Middle frontal gyrus (tissue), 1 donor: Measurements from ENCODE around the gene ARMC8.
A peak's percentile ranks its signal among the peaks of the same experiment; 100 is the strongest.

Source experiments
- DNase-seq: peaks from one replicate; pipeline ENCODE4 v3.0.0-alpha.2; 2015; ENCODE audit warnings: low spot score; ENCODE audit errors: extremely low spot score

ARMC8 gene

GRCh38 chr3:138303474-138303873 is 116.4 kb downstream of the ARMC8 start:
- no peak for DNase-seq

- no peak for DNase-seq
Observed at GRCh38 chr3:138307899-138308298, 120.8 kb downstream of the ARMC8 start.

DNA sequence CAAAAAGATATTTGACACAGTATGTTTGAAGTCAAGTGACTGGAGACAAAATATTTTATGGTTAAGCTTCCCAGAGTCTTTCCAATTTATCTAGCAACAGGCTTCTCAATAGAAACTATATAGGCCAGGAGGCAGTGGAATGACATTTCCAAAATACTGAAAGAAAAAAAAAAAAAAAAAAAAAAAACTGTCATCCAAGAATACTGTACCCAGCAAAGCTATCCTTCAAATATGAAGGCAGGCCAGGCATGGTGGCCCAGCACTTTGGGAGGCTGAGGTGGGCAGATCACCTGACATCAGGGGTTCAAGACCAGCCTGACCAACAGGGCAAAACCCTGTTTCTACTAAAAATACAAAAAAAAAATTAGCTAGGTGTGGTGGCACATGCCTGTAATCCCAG is 121.7 kb downstream of the ARMC8 start:
- no peak for DNase-seq

DNA sequence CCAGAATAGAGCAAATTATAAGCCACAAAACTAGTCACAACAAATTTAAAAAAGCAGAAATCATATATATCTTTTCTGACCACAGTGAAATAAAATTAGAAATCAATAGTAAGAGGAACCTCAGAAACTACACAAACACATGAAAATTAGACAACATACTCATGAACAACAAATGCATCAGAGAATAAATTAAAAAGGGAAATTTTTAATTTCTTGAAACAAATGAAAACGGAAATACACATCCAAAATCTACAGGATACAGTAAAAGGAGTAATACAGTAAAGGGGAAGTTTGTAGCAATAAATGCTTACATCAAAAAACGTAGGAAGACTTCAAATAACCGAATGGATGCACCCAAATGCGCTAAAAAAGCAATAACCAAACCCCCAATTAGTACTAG is 123.4 kb downstream of the ARMC8 start:
- no peak for DNase-seq

DNA sequence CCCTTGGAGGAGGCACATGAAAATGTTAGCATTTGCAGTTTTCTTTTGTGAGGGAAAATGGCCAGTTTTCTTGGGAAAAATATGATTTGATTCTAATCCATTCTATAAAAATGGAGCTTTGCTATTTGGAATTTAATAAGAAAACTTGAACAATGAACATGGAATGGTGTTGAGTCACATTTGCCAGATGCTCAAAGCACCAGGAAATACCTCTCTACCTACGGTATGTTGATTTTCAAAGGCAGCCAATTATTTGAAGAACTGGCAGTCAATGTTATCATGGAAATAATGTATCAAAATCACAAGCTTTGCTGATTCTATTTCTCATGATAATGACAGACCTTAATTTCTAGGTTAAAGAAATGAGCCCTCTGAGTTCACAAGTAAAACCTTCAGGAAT is 127.7 kb downstream of the ARMC8 start:
- DNase-seq, result no peak

GRCh38 chr3:138317687-138318086 is 130.6 kb downstream of the ARMC8 start:
- no peak for DNase-seq

DNA sequence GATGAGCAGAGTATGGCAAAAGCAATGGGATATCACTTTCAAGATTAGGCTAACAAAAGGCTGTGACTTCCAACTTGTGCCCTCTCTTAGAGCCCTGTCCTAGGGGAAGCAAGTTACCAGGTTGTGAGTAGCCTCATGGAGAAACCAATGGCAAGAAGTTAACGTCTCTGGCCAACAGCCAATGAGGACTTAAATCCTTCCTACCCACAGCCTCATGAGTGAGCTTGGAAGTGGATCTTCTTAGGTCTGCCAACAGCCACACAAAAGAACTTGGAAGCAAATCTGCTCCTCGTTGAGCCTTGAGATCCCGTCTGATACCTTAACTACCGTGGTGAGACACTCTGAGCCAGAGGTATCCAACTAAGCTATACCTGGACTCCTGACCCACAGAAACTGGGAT is 136.9 kb downstream of the ARMC8 start:
- no peak for DNase-seq

- DNase-seq, result no peak
Observed at GRCh38 chr3:138325990-138326389, 138.9 kb downstream of the ARMC8 start.

GRCh38 chr3:138326866-138327595 is 139.9 kb downstream of the ARMC8 start:
- DNase-seq, result no peak

GRCh38 chr3:138327831-138328230 is 140.7 kb downstream of the ARMC8 start:
- no peak for DNase-seq

DNA sequence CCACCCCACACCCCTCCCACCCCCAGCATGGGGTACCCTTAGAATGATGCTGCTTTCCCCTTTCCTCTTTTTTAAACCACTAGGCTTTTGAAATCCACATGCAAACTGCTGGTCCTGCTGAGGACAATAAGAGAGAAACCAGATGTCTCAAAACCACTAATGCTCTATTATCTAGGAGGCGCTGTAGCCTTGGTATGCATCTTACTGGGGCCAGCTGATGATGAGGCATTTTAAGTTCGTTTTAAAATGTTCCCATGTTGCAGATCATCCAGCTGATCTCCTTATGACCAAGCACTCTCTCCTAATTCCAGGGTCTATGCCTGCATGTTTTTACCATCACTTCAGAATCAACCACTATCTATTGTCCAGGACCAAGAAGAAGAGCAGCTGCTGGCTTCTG is 141.2 kb downstream of the ARMC8 start:
- DNase-seq, result no peak

DNA sequence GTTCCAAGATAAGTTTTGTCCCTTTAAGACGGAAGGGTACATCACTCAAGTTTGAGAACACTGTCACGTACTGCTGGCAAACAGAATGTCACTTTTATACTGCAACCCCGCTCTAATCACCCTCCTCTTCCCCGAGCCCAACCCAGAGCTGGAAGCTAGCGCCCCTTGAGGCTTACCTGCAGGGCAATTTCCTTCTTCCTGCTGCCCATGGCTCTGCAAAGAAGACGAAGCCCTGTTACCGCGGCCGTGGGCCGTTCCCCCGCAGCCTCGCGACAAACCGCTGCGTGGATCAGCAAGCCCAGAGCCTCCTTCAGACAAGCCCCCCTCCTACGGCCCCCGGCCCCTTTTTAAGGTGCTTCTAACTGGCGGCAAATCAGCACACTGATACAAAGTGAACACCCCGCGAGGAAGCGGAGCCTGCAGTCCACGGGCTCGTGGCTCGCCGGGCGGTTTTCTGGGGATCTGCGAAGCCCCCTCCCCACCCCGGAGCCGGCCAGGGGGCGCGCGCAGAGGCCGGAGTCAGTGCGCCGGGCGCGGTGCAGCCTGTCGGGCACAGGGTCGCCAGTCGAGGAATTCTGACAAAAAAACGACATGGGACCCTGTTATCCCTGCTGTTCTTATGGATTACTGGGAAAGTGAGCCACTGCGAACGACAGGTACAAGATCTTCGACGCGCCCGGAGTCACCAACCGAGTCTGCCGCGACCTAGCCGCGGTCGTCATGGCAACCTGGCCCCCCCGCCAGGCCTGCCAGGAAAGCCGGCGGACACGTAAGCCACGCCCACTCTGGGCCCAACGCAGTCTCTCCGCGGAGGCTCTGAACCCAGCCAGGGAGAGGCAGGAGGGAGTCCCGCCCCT is 142.3 kb downstream of the ARMC8 start, which contains the start of gene NME9:
NME9 (minus strand) TSS at position 725 of the 857 bp plus-strand sequence; CDS start at position 209, 516 bp downstream.
- peak; percentile 84 for DNase-seq

GRCh38 chr3:138329984-138330293 is 142.8 kb downstream of the ARMC8 start:
- DNase-seq, result no peak

- no peak for DNase-seq
Observed at GRCh38 chr3:138331143-138331894, 144.2 kb downstream of the ARMC8 start.

- no peak for DNase-seq
Observed at GRCh38 chr3:138332472-138333073, 145.5 kb downstream of the ARMC8 start.

GRCh38 chr3:138334608-138335007 is 147.5 kb downstream of the ARMC8 start:
- no peak for DNase-seq

DNA sequence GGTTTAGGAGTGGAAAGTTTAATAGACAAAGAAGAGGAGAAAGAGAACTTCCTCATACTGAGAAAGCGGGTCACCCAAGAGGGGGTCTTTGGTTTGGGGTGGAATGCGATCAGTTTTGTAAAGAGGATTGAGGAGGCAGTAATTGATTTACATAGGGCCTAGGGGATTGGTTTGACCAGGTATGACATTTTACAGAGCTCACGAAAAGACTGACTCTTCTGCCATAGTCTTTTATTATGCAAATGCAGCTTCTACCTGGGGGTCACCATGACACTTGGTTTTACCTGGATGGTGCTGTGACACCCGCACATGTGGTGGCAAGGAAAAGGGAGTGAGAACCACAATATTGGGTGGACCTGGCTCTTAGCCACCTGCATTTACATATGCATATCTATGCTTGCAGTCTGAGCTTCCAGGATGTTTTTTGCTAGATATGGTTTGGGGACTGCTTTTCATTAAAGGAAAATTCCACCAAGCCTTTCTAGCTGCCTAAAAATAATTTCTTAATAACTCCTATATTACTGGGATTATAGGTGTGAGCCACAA is 149.4 kb downstream of the ARMC8 start:
- DNase-seq, result no peak

DNA sequence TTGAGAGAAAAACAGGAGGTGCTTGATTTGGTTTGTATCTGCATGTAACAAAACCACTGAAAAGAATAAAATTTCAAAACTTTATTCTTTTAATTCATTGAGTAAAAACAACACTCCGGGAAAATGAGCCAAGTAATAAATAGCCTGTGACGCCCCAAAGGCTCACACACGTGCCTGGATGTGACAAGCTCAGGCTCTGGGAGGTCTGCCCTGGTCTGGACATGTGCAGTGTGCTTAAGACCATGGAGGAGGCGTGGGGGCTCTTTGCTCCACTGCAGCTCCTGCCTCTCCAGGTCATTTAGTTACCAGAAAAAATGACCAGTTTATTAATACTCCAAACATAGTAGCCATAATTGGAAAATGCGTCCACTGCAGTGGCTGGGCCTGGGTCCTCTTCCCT is 151.1 kb downstream of the ARMC8 start:
- no peak for DNase-seq

- no peak for DNase-seq
Observed at GRCh38 chr3:138338811-138339210, 151.7 kb downstream of the ARMC8 start.

- DNase-seq, result no peak
Observed at GRCh38 chr3:138340511-138340910, 153.4 kb downstream of the ARMC8 start.

- no peak for DNase-seq
Observed at GRCh38 chr3:138344754-138345153, 157.7 kb downstream of the ARMC8 start.
